Panc1 (cell line): ENCODE measurements around the gene PDK3. TPM values are rescaled to one million over a fixed set of nuclear protein-coding genes. Genes with fewer than 3 reads are reported as not detected.

Source experiments
- ATAC-seq: fragments of 200-7000 bp; cut with Tn5 transposase; 2 replicates; pipeline ENCODE4 v1.9.1; 2020; ENCODE audit warnings: mild to moderate bottlenecking, moderate library complexity
- BruUV-seq: library from RNA; stranded (reverse); fragments of 400-500 nt; replicated peaks from 2 replicates; lab custom pipeline; 2021; lab: Mats Ljungman, UMichigan
- CTCF ChIA-PET: fragments of 300-600 bp; sonication (Branson Sonifier 250); formaldehyde crosslinking; loops from one replicate; lab custom pipeline; 2022; ENCODE audit warnings: antibody characterized with exemption; lab: Charles Lee
- POLR2A ChIA-PET: fragments of 300-600 bp; sonication (Branson Sonifier 250); formaldehyde crosslinking; loops from one replicate; lab custom pipeline; 2022; ENCODE audit warnings: antibody characterized with exemption; lab: Charles Lee
- DNase-seq: peaks from one replicate; pipeline ENCODE4 v3.0.0-alpha.2; 2010; ENCODE audit warnings: low read depth, low spot score
- H3K27ac ChIP-seq: 2 replicates; pipeline ENCODE4 v1.5.1; 2011; ENCODE audit warnings: mild to moderate bottlenecking, low read length, inconsistent platforms
- H3K27me3 ChIP-seq: fragments of 200-500 bp; sonication (Bioruptor generic); 2 replicates; pipeline ENCODE4 v1.6.0; 2014; ENCODE audit warnings: low read length, inconsistent platforms; ENCODE audit not compliant: control insufficient read depth, insufficient read depth
- H3K36me3 ChIP-seq: fragments of 200-500 bp; sonication (Bioruptor generic); 2 replicates; pipeline ENCODE4 v1.5.1; 2014; ENCODE audit warnings: inconsistent platforms, mild to moderate bottlenecking, low read length, moderate library complexity; ENCODE audit not compliant: control insufficient read depth, insufficient read depth
- H3K4me1 ChIP-seq: 2 replicates; pipeline ENCODE4 v1.5.1; 2011; ENCODE audit warnings: inconsistent platforms, mild to moderate bottlenecking, low read length, moderate library complexity; ENCODE audit not compliant: control insufficient read depth, insufficient read depth
- H3K4me3 ChIP-seq, 2 experiments: 2 replicates each; pipeline ENCODE4 v1.5.1; 2011 to 2012; ENCODE audit warnings: low read depth in 2 of 2, low read length in 2 of 2, mild to moderate bottlenecking in 2 of 2, inconsistent platforms in 1 of 2, moderate library complexity in 1 of 2
- H3K9me3 ChIP-seq: fragments of 200-500 bp; sonication (Bioruptor generic); 2 replicates; pipeline ENCODE4 v1.5.1; 2014; ENCODE audit warnings: low read depth, mild to moderate bottlenecking, inconsistent platforms, low read length, moderate library complexity; ENCODE audit not compliant: control insufficient read depth, insufficient read depth
- POLR2AphosphoS5 ChIP-seq: IDR thresholded peaks from 2 replicates; pipeline ENCODE4 v1.6.1; 2012; ENCODE audit warnings: mild to moderate bottlenecking, low read depth, low read length, moderate library complexity
- SIN3A ChIP-seq: IDR thresholded peaks from 2 replicates; pipeline ENCODE4 v1.6.1; 2012; ENCODE audit warnings: low read depth, mild to moderate bottlenecking, low read length, moderate library complexity, borderline replicate concordance; ENCODE audit not compliant: insufficient read depth
- TCF7L2 ChIP-seq: IDR thresholded peaks from 2 replicates; pipeline ENCODE4 v1.6.1; 2011; ENCODE audit warnings: mild to moderate bottlenecking, low read depth, low read length, inconsistent platforms
- in situ Hi-C: cut with HindIII; loops from 2 replicates; pipeline ENCODE4 v1.10.0; 2016; ENCODE audit warnings: low sequenced_read_pairs, low pct_unique_long_range_greater_than_20kb
- intact Hi-C: fragments of 100-400 bp; cut with micrococcal nuclease; formaldehyde crosslinking; loops from one replicate; pipeline ENCODE4 v1.10.0; 2022; ENCODE audit not compliant: unreplicated experiment
- total RNA-seq: library from RNA; stranded (reverse); gene quantifications from one replicate; pipeline ENCODE4 v1.2.1, GENCODE V29; 2021; ENCODE audit not compliant: unreplicated experiment
- TF ChIP-seq, protein P1 (sequence below): fragments of 450-650 bp; IDR thresholded peaks from 2 replicates; pipeline ENCODE4 v1.5.1; 2017; ENCODE audit warnings: mild to moderate bottlenecking
- TF ChIP-seq, protein P2 (sequence below), 2 experiments: IDR thresholded peaks; 2 replicates each; pipeline ENCODE4 v1.6.1; 2011 to 2012; ENCODE audit warnings: low read depth in 2 of 2, control low read depth in 1 of 2, low read length in 1 of 2, mild to moderate bottlenecking in 1 of 2, moderate library complexity in 1 of 2; ENCODE audit not compliant: insufficient read depth in 1 of 2

PDK3 gene
- total RNA-seq, 1 experiment from 2014 or later: 5.5 TPM

DNA sequence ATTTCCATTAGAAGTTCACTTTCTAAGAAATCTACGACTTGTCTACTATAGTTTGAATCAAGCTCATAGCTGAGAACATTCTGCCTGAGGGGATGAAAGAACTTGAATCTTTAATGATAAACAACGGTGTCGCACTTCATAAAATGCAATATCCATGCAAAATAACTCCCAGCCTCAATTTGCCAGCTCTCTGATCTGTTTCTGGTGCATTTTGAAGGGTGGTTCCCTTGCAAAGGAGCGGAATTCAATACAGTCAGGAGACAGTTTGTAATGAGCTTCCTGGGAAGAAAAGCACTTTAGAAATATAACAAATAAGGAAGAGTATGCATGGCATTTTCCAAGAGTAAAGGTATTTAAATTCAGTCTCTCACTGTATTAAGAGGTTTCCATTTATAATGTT lies 102.1 kb downstream of the PDK3 start:
- H3K27ac ChIP-seq: no peak overlapping the region
- CTCF ChIA-PET: no interaction called here
- no peaks in the 10 kb centered on the region for H3K4me1 ChIP-seq
- ATAC-seq (no peak), DNase-seq (no peak)
- in situ Hi-C loops: no loop called here
- POLR2A ChIA-PET: no interaction called here
- intact Hi-C loops: no loop called here
- H3K27me3 ChIP-seq: no peaks in the 10 kb centered on the region
- no TSS peak for BruUV-seq
- H3K4me3 ChIP-seq: no peak overlapping the region
- TF ChIP-seq TCF7L2: no peak
- TF ChIP-seq SIN3A: no peak
- TF ChIP-seq POLR2AphosphoS5: no peak
- TF ChIP-seq, protein P1, sequence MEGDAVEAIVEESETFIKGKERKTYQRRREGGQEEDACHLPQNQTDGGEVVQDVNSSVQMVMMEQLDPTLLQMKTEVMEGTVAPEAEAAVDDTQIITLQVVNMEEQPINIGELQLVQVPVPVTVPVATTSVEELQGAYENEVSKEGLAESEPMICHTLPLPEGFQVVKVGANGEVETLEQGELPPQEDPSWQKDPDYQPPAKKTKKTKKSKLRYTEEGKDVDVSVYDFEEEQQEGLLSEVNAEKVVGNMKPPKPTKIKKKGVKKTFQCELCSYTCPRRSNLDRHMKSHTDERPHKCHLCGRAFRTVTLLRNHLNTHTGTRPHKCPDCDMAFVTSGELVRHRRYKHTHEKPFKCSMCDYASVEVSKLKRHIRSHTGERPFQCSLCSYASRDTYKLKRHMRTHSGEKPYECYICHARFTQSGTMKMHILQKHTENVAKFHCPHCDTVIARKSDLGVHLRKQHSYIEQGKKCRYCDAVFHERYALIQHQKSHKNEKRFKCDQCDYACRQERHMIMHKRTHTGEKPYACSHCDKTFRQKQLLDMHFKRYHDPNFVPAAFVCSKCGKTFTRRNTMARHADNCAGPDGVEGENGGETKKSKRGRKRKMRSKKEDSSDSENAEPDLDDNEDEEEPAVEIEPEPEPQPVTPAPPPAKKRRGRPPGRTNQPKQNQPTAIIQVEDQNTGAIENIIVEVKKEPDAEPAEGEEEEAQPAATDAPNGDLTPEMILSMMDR: no peak
- TF ChIP-seq, protein P2, sequence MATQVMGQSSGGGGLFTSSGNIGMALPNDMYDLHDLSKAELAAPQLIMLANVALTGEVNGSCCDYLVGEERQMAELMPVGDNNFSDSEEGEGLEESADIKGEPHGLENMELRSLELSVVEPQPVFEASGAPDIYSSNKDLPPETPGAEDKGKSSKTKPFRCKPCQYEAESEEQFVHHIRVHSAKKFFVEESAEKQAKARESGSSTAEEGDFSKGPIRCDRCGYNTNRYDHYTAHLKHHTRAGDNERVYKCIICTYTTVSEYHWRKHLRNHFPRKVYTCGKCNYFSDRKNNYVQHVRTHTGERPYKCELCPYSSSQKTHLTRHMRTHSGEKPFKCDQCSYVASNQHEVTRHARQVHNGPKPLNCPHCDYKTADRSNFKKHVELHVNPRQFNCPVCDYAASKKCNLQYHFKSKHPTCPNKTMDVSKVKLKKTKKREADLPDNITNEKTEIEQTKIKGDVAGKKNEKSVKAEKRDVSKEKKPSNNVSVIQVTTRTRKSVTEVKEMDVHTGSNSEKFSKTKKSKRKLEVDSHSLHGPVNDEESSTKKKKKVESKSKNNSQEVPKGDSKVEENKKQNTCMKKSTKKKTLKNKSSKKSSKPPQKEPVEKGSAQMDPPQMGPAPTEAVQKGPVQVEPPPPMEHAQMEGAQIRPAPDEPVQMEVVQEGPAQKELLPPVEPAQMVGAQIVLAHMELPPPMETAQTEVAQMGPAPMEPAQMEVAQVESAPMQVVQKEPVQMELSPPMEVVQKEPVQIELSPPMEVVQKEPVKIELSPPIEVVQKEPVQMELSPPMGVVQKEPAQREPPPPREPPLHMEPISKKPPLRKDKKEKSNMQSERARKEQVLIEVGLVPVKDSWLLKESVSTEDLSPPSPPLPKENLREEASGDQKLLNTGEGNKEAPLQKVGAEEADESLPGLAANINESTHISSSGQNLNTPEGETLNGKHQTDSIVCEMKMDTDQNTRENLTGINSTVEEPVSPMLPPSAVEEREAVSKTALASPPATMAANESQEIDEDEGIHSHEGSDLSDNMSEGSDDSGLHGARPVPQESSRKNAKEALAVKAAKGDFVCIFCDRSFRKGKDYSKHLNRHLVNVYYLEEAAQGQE (IDR thresholded peaks at IDR 0.05; ENCODE audit: insufficient read depth in 1 of 2, low read depth in 2 of 2, low read length in 1 of 2): no peak
- no peaks in the 10 kb centered on the region for H3K9me3 ChIP-seq
- H3K36me3 ChIP-seq: no peaks in the 10 kb centered on the region

DNA sequence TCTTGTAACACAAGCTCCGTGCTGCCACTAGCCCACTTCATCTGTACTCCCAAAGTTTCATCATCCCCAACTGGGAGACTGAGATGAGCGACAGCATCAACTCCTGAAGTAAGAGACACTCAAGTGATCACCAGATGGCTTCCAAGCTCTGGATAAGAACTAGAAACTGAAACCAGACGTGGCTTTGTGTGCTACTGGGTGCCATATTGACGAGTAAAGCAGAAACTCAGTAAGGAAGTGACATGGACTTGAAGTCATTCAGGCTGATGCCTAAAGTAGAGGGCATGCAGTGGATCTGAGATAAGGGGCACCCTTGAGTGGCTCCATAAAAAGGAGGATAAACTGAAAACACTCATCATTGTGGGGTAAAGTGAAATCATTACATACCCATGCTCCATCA lies 109.7 kb downstream of the PDK3 start:
- H3K27ac ChIP-seq: no peak overlapping the region
- intact Hi-C loops (no loop called here), in situ Hi-C loops (no loop called here)
- H3K36me3 ChIP-seq: no peaks in the 10 kb centered on the region
- ATAC-seq (no peak), DNase-seq (no peak)
- no peaks in the 10 kb centered on the region for H3K9me3 ChIP-seq
- H3K4me3 ChIP-seq: no peak overlapping the region
- no TSS peak for BruUV-seq
- ChIA-PET CTCF (no interaction called here), POLR2A (no interaction called here)
- no peak for TF ChIP-seq POLR2AphosphoS5
- no peak for TF ChIP-seq TCF7L2
- TF ChIP-seq SIN3A: no peak
- TF ChIP-seq, protein P2 (IDR thresholded peaks at IDR 0.05; ENCODE audit: insufficient read depth in 1 of 2, low read depth in 2 of 2, low read length in 1 of 2): no peak
- TF ChIP-seq, protein P1: no peak
- no peaks in the 10 kb centered on the region; the same call in none of the 2 replicates for H3K27me3 ChIP-seq
- no peaks in the 10 kb centered on the region for H3K4me1 ChIP-seq
